CD4-positive, alpha-beta T cell treated with Interleukin-6 at 100 ng/mL for 8 hours (primary cell): Measurements from ENCODE around the gene IGSF23.
"Not testable (repeated sequence)": the region's sequence is repeated elsewhere in the genome, so short reads cannot be mapped to it uniquely, and the experiment has no call there.

Source experiments
- DNase-seq: peaks from one replicate; pipeline ENCODE4 v3.0.0-alpha.2; 2020; ENCODE audit warnings: mixed read lengths, low spot score

Gene IGSF23

DNA sequence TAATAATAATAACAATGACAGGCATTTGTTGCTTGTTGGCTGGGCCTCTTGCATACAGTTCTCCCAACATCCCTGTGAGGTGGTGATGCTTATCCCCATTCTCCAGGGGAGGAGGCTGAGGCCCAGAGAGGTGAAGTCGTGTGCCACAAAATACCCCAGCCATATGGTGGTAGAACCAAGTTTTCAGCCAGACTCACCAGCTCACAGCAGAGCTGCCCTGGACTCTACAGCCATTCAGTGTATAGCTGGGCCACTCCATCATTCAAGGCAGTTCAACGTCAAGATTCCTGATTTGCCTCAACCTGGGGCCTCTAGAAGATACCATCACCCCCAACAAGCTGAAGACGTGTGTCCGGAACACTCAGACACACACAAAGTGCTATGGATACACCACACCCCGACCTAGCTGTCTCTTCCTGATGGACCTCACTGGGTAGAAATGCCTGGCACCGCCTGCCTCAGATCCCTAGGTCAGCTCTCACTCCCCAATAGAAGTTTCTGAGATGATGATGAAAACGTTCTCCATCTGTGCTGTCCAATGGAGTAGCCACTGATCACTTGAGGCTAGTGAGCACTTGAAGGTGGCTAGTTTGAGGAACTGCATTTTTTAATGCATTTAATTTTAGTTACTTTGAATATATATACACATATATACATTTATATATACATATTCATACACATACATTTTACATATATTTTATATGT is 53.6 kb downstream of the IGSF23 start:
- no peak for DNase-seq

- DNase-seq: no peak
Observed at GRCh38 chr19:44668985-44669764, 55.8 kb downstream of the IGSF23 start.

DNA sequence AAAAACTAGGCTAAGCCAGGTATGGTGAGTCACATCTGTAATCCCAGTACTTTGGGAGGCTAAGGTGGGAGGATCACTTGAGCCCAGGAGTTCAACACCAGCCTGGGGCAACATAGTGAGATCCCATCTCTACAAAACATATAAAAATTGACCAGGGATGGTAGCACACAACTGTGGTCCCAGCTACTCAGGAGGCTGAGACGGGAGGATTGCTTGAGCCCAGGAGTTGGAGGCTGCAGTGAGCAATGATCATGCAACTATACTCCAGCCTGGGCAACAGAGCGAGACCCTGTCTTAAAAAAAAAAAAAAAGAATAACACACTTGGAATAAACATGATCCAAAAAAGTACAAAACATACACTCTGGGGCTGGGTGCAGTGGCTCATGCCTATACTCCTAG is 56.7 kb downstream of the IGSF23 start:
- not testable (repeated sequence) for DNase-seq

DNA sequence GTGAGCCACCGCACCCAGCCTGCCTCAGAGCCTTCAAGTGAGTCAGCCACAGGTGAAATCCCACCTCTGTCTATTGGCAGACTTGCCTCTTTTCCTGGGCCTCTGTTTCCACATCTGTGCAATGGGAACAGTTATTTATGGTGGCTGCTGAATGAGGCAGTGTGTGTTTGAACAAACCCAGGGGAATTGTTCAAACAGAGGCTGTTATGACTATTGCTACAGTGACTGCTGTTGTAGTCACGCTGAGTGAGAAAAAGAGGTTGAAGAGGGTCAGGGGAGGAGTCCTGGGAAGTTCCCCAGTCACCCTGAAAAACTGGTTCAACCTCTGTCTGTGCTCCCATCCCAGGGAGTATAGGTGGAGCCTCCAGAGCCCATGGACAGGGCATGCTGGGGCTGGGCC is 58.0 kb downstream of the IGSF23 start, which contains the start of gene CEACAM19:
CEACAM19 (plus strand) TSS at position 83 of the 400 bp plus-strand sequence. CDS start 450 bp downstream, outside the sequence.
- no peak for DNase-seq

DNA sequence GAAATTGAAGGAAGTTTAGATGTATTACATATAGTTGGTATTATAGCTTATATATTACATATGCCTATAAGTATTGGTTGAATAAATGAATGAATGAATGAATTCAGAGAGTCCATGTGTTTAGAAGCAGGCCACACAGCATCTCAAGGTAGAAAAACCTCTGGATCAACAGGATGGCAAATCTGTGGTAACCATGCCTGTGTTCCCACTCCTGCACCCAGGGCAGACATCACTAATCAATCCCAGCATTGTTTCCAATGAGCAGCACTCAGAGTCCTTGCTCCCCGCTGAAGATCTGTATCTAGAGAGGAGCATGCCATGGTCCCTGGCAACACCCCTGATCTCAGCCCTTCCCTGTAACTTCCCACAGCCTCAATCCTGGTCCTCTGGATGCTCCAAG is 58.9 kb downstream of the IGSF23 start:
- DNase-seq: no peak

GRCh38 chr19:44673510-44673909 is 60.1 kb downstream of the IGSF23 start:
- no peak for DNase-seq

- DNase-seq: no peak
Observed at GRCh38 chr19:44675521-44675920, 62.2 kb downstream of the IGSF23 start.

- DNase-seq: no peak
Observed at GRCh38 chr19:44677019-44677811, 63.9 kb downstream of the IGSF23 start.

DNA sequence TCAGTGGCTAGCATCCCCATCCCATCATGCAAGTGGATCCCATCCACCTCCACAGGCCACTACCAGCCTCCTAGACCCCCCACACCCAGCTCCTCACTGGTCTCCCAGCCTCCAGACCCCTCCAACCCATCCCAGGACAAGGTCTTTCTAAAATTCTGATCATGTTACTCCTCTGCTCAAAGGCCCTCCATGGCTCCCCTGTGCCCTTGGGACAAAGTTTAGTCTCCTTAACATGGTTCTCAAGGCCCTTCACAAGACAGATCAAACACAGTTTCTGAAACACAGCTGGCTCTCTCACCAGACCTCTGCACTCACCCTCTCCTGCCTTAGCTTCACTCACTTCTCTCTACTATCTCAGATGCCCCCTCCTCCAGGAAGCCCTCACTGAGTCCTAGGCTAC is 67.2 kb downstream of the IGSF23 start:
- no peak for DNase-seq

GRCh38 chr19:44681992-44682790 is 68.8 kb downstream of the IGSF23 start:
- DNase-seq: no peak

DNA sequence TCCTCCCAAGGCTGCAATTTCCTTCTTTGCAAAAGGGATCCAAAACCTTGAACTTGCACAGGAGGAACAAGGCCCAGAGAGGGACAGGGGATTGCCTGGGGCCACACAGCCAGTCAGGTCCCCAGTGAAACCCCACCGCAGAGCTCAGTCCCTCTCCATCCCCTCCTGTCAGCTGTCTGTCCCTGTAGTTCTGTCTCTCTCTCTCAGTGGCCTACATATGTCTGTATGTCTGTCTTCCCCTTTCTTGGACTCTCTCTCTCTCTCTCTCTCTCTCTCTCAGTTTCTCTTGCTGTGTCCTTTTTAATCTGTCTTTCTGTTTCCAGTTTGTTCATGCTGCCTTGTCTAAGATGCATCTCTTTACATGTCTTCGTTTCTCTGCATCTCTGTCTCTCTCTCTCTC is 69.4 kb downstream of the IGSF23 start:
- no peak for DNase-seq

DNA sequence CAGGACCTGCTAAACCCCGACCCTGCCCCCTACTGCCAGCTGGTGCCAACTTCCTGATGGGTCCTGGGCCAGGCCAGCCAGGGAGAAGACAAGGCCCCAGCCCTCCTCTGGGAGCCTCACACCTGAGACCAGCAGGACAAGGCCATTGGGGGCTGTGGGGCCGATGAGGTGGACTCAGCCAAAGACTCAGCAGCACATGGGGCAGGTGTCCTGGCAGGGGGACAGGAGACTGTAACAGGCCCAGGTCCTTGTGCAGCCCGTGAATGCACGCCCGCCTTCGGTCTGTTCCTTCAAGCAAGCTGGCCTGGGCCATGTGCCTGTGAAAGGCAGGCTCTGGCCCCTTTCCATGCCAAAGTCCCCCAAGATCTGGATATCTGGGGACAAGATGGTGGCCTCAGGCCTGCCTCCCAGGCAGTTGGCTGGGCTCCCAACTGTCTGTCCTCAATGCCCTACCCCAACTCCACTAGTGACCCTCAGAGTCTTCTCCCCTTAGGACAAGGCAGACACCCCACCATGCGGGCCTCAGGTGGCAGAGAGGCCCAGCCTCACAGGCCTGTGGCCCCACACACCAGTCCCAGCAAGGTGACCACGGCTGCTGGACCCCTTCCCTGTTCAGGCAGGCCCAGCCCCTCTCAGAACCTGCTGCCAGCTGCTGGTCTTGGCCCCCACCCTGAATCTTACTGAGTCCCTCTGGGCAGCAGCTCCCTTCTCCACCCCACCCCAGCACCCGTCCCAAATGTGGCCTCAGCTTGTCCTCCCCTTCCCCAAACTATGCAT is 70.3 kb downstream of the IGSF23 start:
- no peak for DNase-seq

DNA sequence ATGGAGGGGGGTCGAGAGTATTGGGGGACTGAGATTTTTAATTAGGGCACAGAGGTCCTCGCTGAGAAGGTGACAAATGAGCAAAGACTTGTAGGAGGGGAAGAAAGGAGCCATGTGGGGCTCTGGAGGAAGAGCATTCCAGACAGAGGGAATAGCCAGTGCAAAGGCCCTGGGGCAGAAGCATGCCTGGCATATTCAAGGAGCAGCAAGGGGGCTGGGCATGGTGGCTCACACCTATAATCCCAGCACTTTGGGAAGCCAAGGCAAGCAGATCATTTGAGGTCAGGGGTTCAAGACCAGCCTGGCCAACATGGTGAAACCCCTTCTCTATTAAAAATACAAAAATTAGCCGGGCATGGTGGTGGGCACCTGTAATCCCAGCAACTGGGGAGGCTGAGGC is 71.0 kb downstream of the IGSF23 start:
- DNase-seq: not testable (repeated sequence)

- DNase-seq: no peak
Observed at GRCh38 chr19:44684892-44685863, 71.8 kb downstream of the IGSF23 start.

GRCh38 chr19:44685877-44686276 is 72.5 kb downstream of the IGSF23 start:
- no peak for DNase-seq
